ENCODE results near the gene MTCL3.

The MTCL3 gene

GRCh38 chr6:127457456-127458064 lies 61.6 kb downstream of the MTCL3 start:
- no peaks in the 10 kb centered on the region for H3K27me3 Mint-ChIP-seq (ENCODE audit: low read depth)
- no peak overlapping the region for H3K27ac Mint-ChIP-seq (ENCODE audit: unreplicated experiment)
- H3K4me1 Mint-ChIP-seq: peaks cover 12% of the 10 kb centered on the region
- H3K4me3 Mint-ChIP-seq: no peak overlapping the region
- H3K36me3 Mint-ChIP-seq (ENCODE audit: low read depth): peaks cover under 1% of the 10 kb centered on the region
- TF ChIP-seq, protein P1, sequence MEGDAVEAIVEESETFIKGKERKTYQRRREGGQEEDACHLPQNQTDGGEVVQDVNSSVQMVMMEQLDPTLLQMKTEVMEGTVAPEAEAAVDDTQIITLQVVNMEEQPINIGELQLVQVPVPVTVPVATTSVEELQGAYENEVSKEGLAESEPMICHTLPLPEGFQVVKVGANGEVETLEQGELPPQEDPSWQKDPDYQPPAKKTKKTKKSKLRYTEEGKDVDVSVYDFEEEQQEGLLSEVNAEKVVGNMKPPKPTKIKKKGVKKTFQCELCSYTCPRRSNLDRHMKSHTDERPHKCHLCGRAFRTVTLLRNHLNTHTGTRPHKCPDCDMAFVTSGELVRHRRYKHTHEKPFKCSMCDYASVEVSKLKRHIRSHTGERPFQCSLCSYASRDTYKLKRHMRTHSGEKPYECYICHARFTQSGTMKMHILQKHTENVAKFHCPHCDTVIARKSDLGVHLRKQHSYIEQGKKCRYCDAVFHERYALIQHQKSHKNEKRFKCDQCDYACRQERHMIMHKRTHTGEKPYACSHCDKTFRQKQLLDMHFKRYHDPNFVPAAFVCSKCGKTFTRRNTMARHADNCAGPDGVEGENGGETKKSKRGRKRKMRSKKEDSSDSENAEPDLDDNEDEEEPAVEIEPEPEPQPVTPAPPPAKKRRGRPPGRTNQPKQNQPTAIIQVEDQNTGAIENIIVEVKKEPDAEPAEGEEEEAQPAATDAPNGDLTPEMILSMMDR (conservative IDR thresholded peaks at IDR 0.05): no peak
- no peak for DNase-seq (ENCODE audit: low read depth, low spot score)
- H3K9me3 Mint-ChIP-seq: no peaks in the 10 kb centered on the region

DNA sequence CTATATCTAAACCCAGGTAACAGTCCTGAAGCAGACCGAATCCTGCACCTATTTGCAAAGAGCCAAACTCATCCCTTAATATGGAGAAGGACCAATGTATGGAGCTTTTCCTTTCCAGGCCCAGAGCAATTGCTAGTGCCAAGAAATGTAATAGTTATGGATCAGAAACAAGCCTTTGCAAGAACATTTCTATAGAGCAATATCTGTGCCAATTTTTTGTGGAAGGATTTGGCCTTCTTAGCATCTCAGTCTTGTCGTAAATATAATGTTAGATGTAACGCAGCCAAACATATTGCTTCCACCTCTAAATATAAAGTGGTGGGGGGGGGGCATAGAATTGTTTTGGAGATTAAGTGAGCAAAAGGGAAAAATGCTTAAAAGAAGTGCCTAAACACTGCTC lies 62.7 kb downstream of the MTCL3 start:
- peaks cover 4% of the 10 kb centered on the region for H3K36me3 Mint-ChIP-seq (ENCODE audit: low read depth)
- H3K9me3 Mint-ChIP-seq: no peaks in the 10 kb centered on the region
- H3K4me1 Mint-ChIP-seq: peaks cover 12% of the 10 kb centered on the region
- TF ChIP-seq, protein P1 (conservative IDR thresholded peaks at IDR 0.05): no peak
- no peak overlapping the region for H3K4me3 Mint-ChIP-seq
- no peak overlapping the region for H3K27ac Mint-ChIP-seq (ENCODE audit: unreplicated experiment)
- no peaks in the 10 kb centered on the region for H3K27me3 Mint-ChIP-seq (ENCODE audit: low read depth)
- no peak for DNase-seq (ENCODE audit: low read depth, low spot score)

GRCh38 chr6:127453845-127454619 lies 65.1 kb downstream of the MTCL3 start:
- Mint-ChIP-seq H3K27ac (ENCODE audit: unreplicated experiment) (no peak overlapping the region), H3K4me3 (no peak overlapping the region), H3K9me3 (no peaks in the 10 kb centered on the region), H3K36me3 (ENCODE audit: low read depth) (peaks cover 16% of the 10 kb centered on the region), H3K4me1 (peaks cover 3% of the 10 kb centered on the region), H3K27me3 (ENCODE audit: low read depth) (no peaks in the 10 kb centered on the region)
- TF ChIP-seq, protein P1 (conservative IDR thresholded peaks at IDR 0.05): no peak
- no peak for DNase-seq (ENCODE audit: low read depth, low spot score)

DNA sequence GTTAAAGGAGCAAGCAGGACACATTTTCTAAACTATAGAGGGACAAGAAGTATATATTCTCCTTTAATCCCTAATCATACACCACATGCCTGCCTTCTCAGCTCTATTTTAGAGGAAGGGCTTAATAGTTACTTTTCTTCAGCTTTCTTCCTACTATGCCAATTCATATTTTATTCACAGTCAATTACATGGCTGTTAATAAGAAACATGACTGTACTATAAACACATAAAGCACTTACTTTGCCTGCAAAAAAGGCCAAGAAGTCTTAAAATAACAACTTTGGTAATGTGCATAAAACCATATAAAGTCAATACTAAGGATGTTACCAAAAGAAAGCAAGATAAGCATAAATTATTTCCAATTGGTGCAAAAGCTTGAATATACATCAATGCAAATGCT lies 66.3 kb downstream of the MTCL3 start:
- H3K9me3 Mint-ChIP-seq: no peaks in the 10 kb centered on the region
- peaks cover 21% of the 10 kb centered on the region for H3K36me3 Mint-ChIP-seq (ENCODE audit: low read depth)
- no peak overlapping the region for H3K27ac Mint-ChIP-seq (ENCODE audit: unreplicated experiment)
- H3K4me1 Mint-ChIP-seq: no peaks in the 10 kb centered on the region
- no peaks in the 10 kb centered on the region for H3K27me3 Mint-ChIP-seq (ENCODE audit: low read depth)
- no peak overlapping the region for H3K4me3 Mint-ChIP-seq
- TF ChIP-seq, protein P1 (conservative IDR thresholded peaks at IDR 0.05): no peak
- DNase-seq (ENCODE audit: low read depth, low spot score): no peak

GRCh38 chr6:127451388-127451787 lies 67.7 kb downstream of the MTCL3 start:
- Mint-ChIP-seq H3K9me3 (no peaks in the 10 kb centered on the region), H3K36me3 (ENCODE audit: low read depth) (peaks cover 23% of the 10 kb centered on the region), H3K27me3 (ENCODE audit: low read depth) (no peaks in the 10 kb centered on the region), H3K4me1 (no peaks in the 10 kb centered on the region), H3K4me3 (no peak overlapping the region), H3K27ac (ENCODE audit: unreplicated experiment) (no peak overlapping the region)
- DNase-seq (ENCODE audit: low read depth, low spot score): no peak
- TF ChIP-seq, protein P1 (conservative IDR thresholded peaks at IDR 0.05): no peak
